Kidney (tissue), 14 donors: ENCODE results near the gene TMEM134. TPM values are rescaled to one million over a fixed set of nuclear protein-coding genes. Genes with fewer than 3 reads are reported as not detected.

Experiments
- DNase-seq, 5 donors: peaks; one replicate each; pipeline ENCODE4 v3.0.0-alpha.2; 2013 to 2020
- FAIRE-seq: peaks from 2 replicates; lab custom pipeline; 2012; peaks lifted over from hg19 to GRCh38; lab: Jason Lieb, UNC
- H3K27ac ChIP-seq, 2 donors: one replicate each; pipeline ENCODE4 v1.7.0; 2013; ENCODE audit warnings: low read depth in 2 of 2, low read length in 2 of 2, inconsistent platforms in 1 of 2
- H3K27me3 ChIP-seq: one replicate; pipeline ENCODE4 v1.7.1; 2013; ENCODE audit warnings: low read length, inconsistent platforms; ENCODE audit not compliant: control insufficient read depth, insufficient read depth
- H3K36me3 ChIP-seq, 3 donors: one replicate each; pipeline versions ENCODE4 v1.7.0 to v1.7.1; 2013; ENCODE audit warnings: low read length in 3 of 3, control low read depth in 1 of 3, inconsistent platforms in 1 of 3; ENCODE audit not compliant: insufficient read depth in 3 of 3, control insufficient read depth in 2 of 3
- H3K4me1 ChIP-seq, 3 donors: one replicate each; pipeline versions ENCODE4 v1.7.0 to v1.7.1; 2013; ENCODE audit warnings: low read length in 3 of 3, inconsistent platforms in 1 of 3, low read depth in 1 of 3; ENCODE audit not compliant: control insufficient read depth in 2 of 3, insufficient read depth in 2 of 3
- H3K4me3 ChIP-seq, 3 donors: one replicate each; pipeline versions ENCODE4 v1.7.0 to v1.8.1; 2013; ENCODE audit warnings: low read length in 3 of 3, control low read depth in 1 of 3, inconsistent platforms in 1 of 3
- H3K9ac ChIP-seq, 3 donors: one replicate each; pipeline versions ENCODE4 v1.7.0 to v1.7.1; 2013; ENCODE audit warnings: low read length in 3 of 3, control low read depth in 1 of 3, inconsistent platforms in 1 of 3
- H3K9me3 ChIP-seq, 3 donors: one replicate each; pipeline versions ENCODE4 v1.7.0 to v1.7.1; 2013; ENCODE audit warnings: low read length in 3 of 3, control low read depth in 1 of 3, inconsistent platforms in 1 of 3; ENCODE audit not compliant: control insufficient read depth in 2 of 3, insufficient read depth in 1 of 3
- intact Hi-C: fragments of 100-400 bp; cut with DNase I; formaldehyde crosslinking; loops from one replicate; pipeline ENCODE4 v1.11.1; 2022
- polyA plus RNA-seq: library from polyadenylated mRNA; stranded (reverse); fragments of 350-450 nt; fragmentation: Illumina TruSeq; extraction: RNeasy Lipid Tissue Mini Kit (QIAGEN cat#74804); gene quantifications from one replicate; pipeline ENCODE4 v1.2.3, GENCODE V29; 2014; ENCODE audit warnings: low read depth, low replicate concordance; ENCODE audit not compliant: insufficient read depth
- total RNA-seq: library from RNA; stranded (reverse); fragmentation: NEBNext Ultra II Directional; extraction: Animal tissue kit (Norgen Biotek cat#: 25700); gene quantifications from one replicate; pipeline ENCODE4 v1.2.1, GENCODE V29; 2021
- TF ChIP-seq, protein P1 (sequence below): IDR thresholded peaks from 3 replicates; pipeline ENCODE4 v1.5.1; 2012; ENCODE audit warnings: mild to moderate bottlenecking, moderate library complexity, borderline replicate concordance; ENCODE audit not compliant: insufficient read depth; ENCODE audit errors: extremely low read depth
- donor health status: control.
- donor health status: control.
- donor health status: control.
- donor health status: control.
- donor health status: control.
- donor health status: DM: yes; HTN: yes; CAD: no.
- donor health status: Normal renal cell carcinoma (clear cell type).

TMEM134 gene
- total and polyA plus RNA-seq, 2 donors from 2014 or later: 65.5 to 127 TPM

DNA sequence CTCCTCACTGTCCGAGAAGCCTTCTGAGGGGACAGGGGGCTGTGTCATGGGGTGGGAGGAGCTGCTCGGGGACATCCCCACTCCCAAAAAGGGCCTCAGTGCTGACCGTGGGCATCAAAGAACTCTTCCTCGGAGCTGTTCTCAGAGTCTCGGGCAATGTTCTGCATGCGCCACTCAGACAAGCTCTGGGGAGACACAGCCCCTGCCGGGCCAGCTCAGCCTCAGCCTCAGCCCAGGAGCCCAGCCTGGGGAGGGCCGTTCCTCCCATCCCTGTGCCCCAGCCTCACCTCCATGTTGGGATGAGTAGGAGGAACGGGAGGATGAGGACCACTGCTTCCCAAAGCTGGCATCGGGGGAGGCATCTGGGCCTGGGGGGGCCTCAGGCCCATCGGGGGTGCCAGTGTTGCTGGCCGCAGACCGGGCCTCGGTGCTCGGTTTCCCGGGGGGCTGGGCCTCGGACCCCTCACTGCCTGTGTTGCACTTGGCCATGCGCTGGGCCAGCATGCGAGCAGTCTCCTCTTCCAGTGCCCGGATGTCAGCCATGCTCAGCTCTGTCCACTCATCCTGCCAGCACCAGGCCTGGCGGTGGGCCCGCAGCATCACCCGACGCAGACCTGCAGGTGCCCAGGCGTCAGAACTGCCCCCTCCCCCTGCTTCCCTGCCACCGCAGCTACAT, 30.9 kb upstream of the TMEM134 start:
- no peak overlapping the region for H3K27ac ChIP-seq
- H3K4me1 ChIP-seq: peaks cover 0 to 5% (median 4%) of the 10 kb centered on the region in 3 donors
- peaks cover 0 to 11% (median 9%) of the 10 kb centered on the region in 3 donors for H3K36me3 ChIP-seq
- H3K9ac ChIP-seq: no peak overlapping the region
- H3K9me3 ChIP-seq: no peaks in the 10 kb centered on the region
- intact Hi-C loops: no loop called here
- TF ChIP-seq, protein P1, sequence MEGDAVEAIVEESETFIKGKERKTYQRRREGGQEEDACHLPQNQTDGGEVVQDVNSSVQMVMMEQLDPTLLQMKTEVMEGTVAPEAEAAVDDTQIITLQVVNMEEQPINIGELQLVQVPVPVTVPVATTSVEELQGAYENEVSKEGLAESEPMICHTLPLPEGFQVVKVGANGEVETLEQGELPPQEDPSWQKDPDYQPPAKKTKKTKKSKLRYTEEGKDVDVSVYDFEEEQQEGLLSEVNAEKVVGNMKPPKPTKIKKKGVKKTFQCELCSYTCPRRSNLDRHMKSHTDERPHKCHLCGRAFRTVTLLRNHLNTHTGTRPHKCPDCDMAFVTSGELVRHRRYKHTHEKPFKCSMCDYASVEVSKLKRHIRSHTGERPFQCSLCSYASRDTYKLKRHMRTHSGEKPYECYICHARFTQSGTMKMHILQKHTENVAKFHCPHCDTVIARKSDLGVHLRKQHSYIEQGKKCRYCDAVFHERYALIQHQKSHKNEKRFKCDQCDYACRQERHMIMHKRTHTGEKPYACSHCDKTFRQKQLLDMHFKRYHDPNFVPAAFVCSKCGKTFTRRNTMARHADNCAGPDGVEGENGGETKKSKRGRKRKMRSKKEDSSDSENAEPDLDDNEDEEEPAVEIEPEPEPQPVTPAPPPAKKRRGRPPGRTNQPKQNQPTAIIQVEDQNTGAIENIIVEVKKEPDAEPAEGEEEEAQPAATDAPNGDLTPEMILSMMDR: no peak
- no peak overlapping the region for H3K4me3 ChIP-seq
- no peaks in the 10 kb centered on the region for H3K27me3 ChIP-seq
- peak in 1 of 5 donors; percentile 74 for DNase-seq
- FAIRE-seq: no peak

DNA sequence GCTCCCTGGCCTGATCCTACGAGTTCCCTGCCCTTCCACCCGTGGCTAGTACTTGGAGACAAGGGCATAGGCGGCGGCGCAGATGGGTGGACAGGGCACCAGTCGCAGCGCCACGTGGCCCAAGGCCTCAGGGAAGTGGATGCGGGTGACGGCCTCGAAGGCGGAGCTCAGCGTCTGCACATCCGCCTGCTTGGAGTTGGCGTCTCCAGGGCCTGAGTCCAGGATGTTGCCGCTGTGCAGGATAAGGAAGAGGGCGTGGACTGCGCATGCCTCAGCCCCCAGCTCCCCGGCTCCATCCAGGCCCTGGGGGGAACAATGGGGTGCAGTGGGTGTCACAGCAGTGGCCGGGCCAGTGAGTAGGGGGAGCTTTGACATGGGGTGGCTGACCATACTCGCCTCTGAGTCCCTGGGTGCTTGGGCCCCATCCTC, 29.5 kb upstream of the TMEM134 start:
- FAIRE-seq (no peak), DNase-seq (peak in 1 of 5 donors; percentile 78)
- intact Hi-C loops: no loop called here
- H3K27me3 ChIP-seq: no peaks in the 10 kb centered on the region
- no peak overlapping the region for H3K27ac ChIP-seq
- TF ChIP-seq, protein P1: no peak
- H3K4me3 ChIP-seq: no peak overlapping the region
- no peaks in the 10 kb centered on the region for H3K9me3 ChIP-seq
- peaks cover 0 to 2% (median 1%) of the 10 kb centered on the region in 3 donors for H3K4me1 ChIP-seq
- H3K36me3 ChIP-seq: peaks cover 0 to 11% (median 9%) of the 10 kb centered on the region in 3 donors
- no peak overlapping the region for H3K9ac ChIP-seq

DNA sequence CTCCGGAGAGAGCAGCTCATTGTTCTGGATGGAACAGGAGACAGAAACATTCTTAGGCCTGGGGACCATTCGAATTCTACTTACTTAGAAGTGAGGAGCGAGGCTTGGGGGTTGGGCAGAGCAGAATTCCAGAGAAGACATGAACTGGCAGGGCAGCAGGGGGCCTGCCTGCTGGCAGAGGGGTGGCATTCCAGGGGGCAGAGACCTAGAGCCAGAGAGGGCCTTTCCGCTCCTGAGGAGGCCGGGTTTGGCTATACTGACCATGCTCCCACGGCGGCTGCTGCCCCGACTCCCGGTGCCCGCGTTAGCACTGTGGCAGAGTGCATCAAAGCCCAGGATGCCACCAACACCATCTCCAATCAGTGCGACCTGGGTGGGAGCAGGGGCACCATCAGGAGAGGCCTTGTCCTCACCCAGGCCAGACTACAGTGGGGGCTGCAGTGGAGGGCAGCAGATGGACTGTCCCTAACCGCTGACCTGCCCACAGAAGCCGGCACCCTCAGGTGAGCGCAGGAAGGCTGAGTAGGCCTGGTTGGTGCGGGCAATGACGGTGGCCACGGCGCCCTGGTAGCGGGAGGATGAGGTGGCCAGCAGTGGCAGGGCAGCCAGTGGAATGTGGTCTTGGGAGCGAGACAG, 28.7 kb upstream of the TMEM134 start:
- no peak for FAIRE-seq
- Histone ChIP-seq H3K27me3 (no peaks in the 10 kb centered on the region), H3K36me3 (peaks cover 0 to 14% (median 9%) of the 10 kb centered on the region in 3 donors)

More for the DNA sequence above, 28.7 kb upstream of the TMEM134 start:
- peak in 1 of 5 donors; percentile 65 for DNase-seq
- intact Hi-C loops: no loop called here
- no peak overlapping the region for H3K27ac ChIP-seq
- TF ChIP-seq, protein P1: no peak
- H3K4me1 ChIP-seq: no peaks in the 10 kb centered on the region
- H3K9ac ChIP-seq: no peak overlapping the region
- H3K9me3 ChIP-seq: no peaks in the 10 kb centered on the region
- H3K4me3 ChIP-seq: no peak overlapping the region
